Omental fat pad (tissue), 4 donors: ENCODE data around the gene FBRS. TPM values are rescaled to one million over a fixed set of nuclear protein-coding genes. Genes with fewer than 3 reads are reported as not detected.

ENCODE experiments used
- ATAC-seq: fragments of 150-250 bp; one replicate; pipeline ENCODE4 v1.9.1; 2016; ENCODE audit warnings: mild to moderate bottlenecking, moderate library complexity; ENCODE audit not compliant: low FRiP score
- DNase-seq: peaks from one replicate; pipeline ENCODE4 v3.0.0-alpha.2; 2019; ENCODE audit warnings: low spot score
- total RNA-seq, 4 donors: library from RNA; depleted of rRNA; stranded (reverse); fragments of >200 nt; gene quantifications; one replicate each; pipeline ENCODE4 v1.1.0, GENCODE V29; 2016
- TF ChIP-seq, protein P1 (sequence below), 3 donors: fragments of 450-650 bp; IDR thresholded peaks; one replicate each; pipeline ENCODE4 v1.5.1; 2016 to 2017; ENCODE audit warnings: antibody characterized with exemption in 3 of 3, mild to moderate bottlenecking in 3 of 3, moderate library complexity in 2 of 3

FBRS gene
- total RNA-seq, 4 donors from 2014 or later = 15.4 to 49.7 (median 23.4) TPM

DNA sequence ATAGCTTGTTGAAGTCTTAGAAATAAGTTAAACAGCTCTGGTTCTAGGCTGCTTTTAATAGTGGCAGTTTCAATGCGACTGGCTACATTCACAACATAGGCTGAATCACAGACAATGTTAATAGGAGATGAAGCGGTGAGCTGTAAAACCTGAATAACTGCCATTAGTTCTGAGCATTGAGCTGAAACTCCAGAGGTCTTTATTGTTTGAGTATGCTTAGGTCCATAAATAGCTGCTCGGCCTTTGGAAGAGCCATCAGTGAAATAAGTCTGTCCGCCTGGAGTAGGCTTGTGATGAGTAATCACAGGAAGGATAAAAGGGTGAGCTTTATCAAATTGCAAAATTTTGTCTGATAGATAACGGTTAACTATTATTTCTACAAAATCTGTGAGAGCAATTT is 38.6 kb upstream of the FBRS start:
- no peak for DNase-seq

DNA sequence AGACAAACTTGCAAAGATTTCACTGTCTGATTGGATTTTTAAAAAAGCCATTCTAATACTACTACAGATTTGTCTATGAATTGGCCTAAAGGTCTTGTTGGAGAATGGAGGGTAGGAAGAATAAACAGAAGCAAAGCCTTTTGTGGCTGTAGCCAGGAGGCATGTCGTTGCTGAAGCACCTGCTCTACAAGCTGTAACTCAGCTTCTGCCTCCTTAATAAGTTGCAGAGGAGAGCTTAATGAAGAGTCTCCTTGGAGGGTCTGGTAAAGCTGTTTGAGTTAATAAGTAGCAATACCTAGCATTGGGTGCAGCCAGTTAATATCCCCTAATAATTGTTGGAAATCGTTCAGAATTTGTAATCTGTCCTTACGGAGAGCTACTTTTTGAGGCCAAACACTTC is 38.1 kb upstream of the FBRS start:
- TF ChIP-seq, protein P1, sequence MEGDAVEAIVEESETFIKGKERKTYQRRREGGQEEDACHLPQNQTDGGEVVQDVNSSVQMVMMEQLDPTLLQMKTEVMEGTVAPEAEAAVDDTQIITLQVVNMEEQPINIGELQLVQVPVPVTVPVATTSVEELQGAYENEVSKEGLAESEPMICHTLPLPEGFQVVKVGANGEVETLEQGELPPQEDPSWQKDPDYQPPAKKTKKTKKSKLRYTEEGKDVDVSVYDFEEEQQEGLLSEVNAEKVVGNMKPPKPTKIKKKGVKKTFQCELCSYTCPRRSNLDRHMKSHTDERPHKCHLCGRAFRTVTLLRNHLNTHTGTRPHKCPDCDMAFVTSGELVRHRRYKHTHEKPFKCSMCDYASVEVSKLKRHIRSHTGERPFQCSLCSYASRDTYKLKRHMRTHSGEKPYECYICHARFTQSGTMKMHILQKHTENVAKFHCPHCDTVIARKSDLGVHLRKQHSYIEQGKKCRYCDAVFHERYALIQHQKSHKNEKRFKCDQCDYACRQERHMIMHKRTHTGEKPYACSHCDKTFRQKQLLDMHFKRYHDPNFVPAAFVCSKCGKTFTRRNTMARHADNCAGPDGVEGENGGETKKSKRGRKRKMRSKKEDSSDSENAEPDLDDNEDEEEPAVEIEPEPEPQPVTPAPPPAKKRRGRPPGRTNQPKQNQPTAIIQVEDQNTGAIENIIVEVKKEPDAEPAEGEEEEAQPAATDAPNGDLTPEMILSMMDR (IDR thresholded peaks at IDR 0.05) = no peak
- DNase-seq = no peak
- ATAC-seq = no peak

More for the DNA sequence above, 38.6 kb upstream of the FBRS start:
- TF ChIP-seq, protein P1 (IDR thresholded peaks at IDR 0.05) = no peak
- no peak for ATAC-seq

DNA sequence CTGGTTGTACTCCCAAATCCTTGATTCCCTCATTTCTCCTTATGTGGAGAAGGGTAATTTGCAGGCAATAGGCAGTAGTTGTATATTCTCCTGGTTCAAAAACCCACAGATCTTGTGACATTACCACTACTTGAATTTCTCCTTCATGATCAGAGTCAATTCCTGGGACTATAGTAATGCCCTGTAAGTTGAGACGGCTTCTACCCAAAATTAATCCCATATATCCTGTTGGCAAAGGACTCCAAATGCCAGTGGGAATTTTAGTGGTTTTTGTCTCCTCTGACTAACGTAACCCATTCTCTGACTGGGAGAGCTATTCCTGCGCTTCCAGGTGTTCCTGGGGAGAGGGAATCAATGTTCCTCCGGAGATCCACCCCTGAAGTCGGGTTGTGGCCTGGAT is 36.5 kb upstream of the FBRS start:
- DNase-seq (no peak), ATAC-seq (no peak)
- TF ChIP-seq, protein P1 (IDR thresholded peaks at IDR 0.05) = no peak

DNA sequence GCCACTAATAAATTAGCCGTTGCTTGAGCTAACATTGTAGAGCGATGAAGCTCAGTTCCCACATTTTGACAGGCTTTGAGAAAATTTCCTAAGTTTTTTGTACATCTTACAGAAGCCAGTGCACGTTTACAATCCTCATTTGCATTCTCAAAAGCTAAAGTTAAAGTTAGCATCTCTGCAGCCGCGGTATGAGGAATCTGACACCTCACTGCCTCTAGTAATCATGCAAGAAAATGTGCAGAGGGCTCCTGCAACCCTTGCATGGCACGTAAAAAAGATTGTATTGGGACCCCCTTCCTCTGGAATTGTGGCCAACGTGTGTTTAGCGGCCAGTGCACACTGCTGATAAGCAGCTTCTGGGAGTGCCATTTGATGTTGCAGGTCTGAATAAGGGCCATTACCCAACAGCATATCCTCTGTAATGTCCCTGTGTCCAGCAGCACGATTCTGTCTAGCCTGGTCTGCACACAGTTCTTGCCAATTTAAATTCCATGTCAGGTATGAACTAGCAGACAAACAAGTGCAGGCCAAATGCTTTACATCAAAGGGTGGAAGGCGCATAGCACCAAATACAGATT is 35.7 kb upstream of the FBRS start:
- TF ChIP-seq, protein P1 (IDR thresholded peaks at IDR 0.05) = no peak
- ATAC-seq (no peak), DNase-seq (no peak)

DNA sequence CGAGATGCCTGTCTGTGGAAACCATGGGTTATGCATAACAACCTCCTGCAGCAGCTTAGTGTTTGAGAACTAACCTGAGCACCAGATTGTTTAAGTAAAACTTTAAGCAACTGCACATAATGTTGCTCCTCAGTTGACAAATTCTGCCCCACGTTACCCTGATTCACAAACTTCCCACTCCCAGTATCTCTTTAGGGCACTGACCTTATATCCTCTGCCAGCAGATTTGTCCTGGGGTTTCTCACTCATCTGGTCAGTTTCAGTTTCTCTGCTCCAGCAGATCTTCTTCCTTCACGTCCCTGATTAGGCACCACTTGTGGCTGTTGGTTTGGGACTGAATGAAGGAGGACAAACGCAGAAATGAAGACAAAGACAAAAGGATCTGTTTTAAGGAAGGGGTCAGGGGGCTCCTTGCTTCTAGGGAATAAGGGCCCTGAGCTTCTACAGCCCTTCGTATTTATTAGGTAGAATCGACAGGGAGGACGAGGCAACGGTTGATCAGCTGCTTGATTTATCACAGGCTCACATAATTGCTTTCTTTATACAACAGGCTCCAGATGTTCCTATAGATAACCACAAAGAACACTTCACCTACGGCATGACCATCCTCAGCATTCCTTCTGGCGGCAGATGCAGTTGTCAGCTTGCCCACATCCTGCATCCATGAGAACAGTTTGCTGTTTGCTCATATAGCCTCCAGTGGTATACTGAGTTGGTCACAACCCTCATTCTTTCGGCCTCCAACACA is 34.5 kb upstream of the FBRS start:
- ATAC-seq = no peak
- TF ChIP-seq, protein P1 (IDR thresholded peaks at IDR 0.05) = no peak
- no peak for DNase-seq

DNA sequence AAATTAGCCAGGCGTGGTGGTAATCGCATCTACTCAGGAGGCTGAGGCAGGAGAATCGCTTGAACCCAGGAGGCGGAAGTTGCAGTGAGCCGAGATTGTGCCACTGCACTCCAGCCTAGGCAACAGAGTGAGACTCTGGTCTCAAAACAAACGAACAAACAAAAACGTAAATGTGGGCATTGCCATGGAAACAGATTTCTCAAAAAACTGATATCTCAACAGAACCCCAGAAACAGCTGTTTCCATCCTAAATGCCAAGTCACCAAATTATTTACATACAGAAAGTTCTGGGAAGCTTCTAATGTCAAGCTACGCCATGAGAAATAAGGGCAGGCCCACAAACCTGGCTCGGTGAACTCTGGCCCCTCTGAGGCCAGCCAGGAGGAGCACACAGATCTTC is 32.0 kb upstream of the FBRS start:
- no peak for DNase-seq
- ATAC-seq = no peak
- TF ChIP-seq, protein P1 (IDR thresholded peaks at IDR 0.05) = no peak
